WERI-Rb-1 (cell line): ENCODE results near the gene RNU7-1.

Source experiments
- DNase-seq: peaks from one replicate; pipeline ENCODE4 v3.0.0-alpha.2; 2020
- H3K27ac ChIP-seq: fragments of 250-450 bp; sonication (Bioruptor Pico); 2 replicates; pipeline ENCODE4 v1.5.1; 2020; ENCODE audit warnings: mild to moderate bottlenecking, moderate library complexity
- H3K27me3 ChIP-seq: fragments of 250-450 bp; sonication (Bioruptor Pico); 2 replicates; pipeline ENCODE4 v1.5.1; 2021; ENCODE audit warnings: mild to moderate bottlenecking, low read depth, moderate library complexity; ENCODE audit not compliant: insufficient read depth, severe bottlenecking
- H3K36me3 ChIP-seq: fragments of 250-450 bp; sonication (Bioruptor Pico); 2 replicates; pipeline ENCODE4 v1.5.1; 2020; ENCODE audit warnings: mild to moderate bottlenecking, moderate library complexity
- H3K4me3 ChIP-seq: 2 replicates; pipeline ENCODE4 v1.5.1; 2011; ENCODE audit warnings: low read depth, mild to moderate bottlenecking, control low read depth, low read length
- H3K9me3 ChIP-seq: fragments of 250-450 bp; sonication (Bioruptor Pico); 2 replicates; pipeline ENCODE4 v1.5.1; 2021; ENCODE audit warnings: mild to moderate bottlenecking, moderate library complexity; ENCODE audit not compliant: severe bottlenecking
- CTCF ChIP-seq: IDR thresholded peaks from 2 replicates; pipeline ENCODE4 v1.5.1; 2011; ENCODE audit warnings: low read depth, mild to moderate bottlenecking, control low read depth, inconsistent platforms, low read length

Gene RNU7-1

GRCh38 chr12:6950401-6950801 is 6.8 kb downstream of the RNU7-1 start:
- Histone ChIP-seq H3K36me3 (peaks cover 5% of the 10 kb centered on the region), H3K4me3 (no peak overlapping the region), H3K9me3 (no peaks in the 10 kb centered on the region), H3K27ac (no peak overlapping the region), H3K27me3 (no peaks in the 10 kb centered on the region)
- peak; percentile 43 for TF ChIP-seq CTCF
- DNase-seq = no peak

GRCh38 chr12:6950811-6951540 is 7.4 kb downstream of the RNU7-1 start, which contains the start of gene PTPN6:
TSS of gene PTPN6 (plus strand) at chr12:6951356. CDS start at chr12:6951513, 157 bp downstream.
- Histone ChIP-seq H3K9me3 (no peaks in the 10 kb centered on the region), H3K4me3 (no peak within 1 kb of the TSS), H3K27ac (no peak within 1 kb of the TSS), H3K27me3 (no peaks in the 10 kb centered on the region), H3K36me3 (no peaks in the 10 kb centered on the region; the same call in none of the 2 replicates)
- DNase-seq = no peak
- no peak for TF ChIP-seq CTCF

DNA sequence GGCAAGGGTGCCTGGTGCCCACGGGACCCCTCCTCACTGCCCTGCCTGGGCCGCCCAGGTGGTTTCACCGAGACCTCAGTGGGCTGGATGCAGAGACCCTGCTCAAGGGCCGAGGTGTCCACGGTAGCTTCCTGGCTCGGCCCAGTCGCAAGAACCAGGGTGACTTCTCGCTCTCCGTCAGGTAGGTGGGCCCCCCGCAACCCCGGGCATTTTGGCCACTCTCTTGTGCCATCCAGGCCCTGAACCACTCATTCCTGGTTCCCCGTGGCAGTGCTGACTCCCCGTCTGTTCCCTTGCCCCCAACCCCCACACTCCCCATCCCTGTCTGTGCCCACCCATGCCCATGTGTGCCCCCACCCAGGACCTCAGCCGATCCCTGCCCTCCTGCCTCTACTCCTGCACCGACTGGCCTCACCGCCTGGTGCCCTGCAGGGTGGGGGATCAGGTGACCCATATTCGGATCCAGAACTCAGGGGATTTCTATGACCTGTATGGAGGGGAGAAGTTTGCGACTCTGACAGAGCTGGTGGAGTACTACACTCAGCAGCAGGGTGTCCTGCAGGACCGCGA is 8.0 kb downstream of the RNU7-1 start:
- Histone ChIP-seq H3K4me3 (no peak overlapping the region), H3K27me3 (no peaks in the 10 kb centered on the region), H3K36me3 (no peaks in the 10 kb centered on the region; the same call in 1 of the 2 replicates), H3K9me3 (no peaks in the 10 kb centered on the region), H3K27ac (no peak overlapping the region)
- no peak for TF ChIP-seq CTCF
- no peak for DNase-seq

GRCh38 chr12:6952121-6952862 is 8.7 kb downstream of the RNU7-1 start:
- no peak for TF ChIP-seq CTCF
- Histone ChIP-seq H3K4me3 (no peak overlapping the region), H3K27me3 (no peaks in the 10 kb centered on the region), H3K9me3 (no peaks in the 10 kb centered on the region), H3K36me3 (no peaks in the 10 kb centered on the region), H3K27ac (no peak overlapping the region)
- no peak for DNase-seq

DNA sequence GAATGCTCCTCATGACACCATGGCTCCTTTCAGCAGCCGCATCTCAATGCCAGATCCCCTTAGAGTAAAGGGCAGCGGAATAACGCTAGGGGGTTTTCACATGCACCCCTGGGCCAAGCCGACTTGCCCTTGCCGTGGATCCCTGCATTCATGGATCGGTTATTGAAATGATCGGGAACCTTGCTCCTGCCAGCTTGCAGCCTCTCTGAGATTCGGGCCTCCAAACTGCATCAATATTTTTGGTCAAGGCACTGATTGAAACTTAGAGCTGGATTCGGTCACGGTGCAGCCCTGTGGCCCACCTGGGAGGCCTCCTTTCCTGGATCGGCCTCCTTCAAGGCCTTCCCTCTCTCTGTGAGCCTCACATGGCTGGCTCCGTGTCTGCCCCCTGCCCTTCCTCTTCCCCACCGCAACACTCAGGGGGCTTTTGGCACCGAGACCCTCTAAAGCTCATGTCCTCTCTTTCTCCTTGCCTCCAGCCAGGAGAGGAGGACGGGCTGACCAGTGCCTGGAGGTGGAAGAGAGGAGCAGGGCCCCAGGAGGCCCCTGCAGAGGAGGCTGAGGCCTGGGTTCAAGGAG is 9.3 kb downstream of the RNU7-1 start:
- DNase-seq = no peak
- H3K9me3 ChIP-seq = no peaks in the 10 kb centered on the region
- H3K4me3 ChIP-seq = no peak overlapping the region
- no peaks in the 10 kb centered on the region for H3K36me3 ChIP-seq
- H3K27ac ChIP-seq = no peak overlapping the region
- TF ChIP-seq CTCF = no peak
- H3K27me3 ChIP-seq = no peaks in the 10 kb centered on the region
